Stimulated activated naive CD8-positive, alpha-beta T cell treated with anti-CD3 and anti-CD28 coated beads, Interleukin-15, Interleukin-2, amounts not matched to agents 100 U/mL and 50 U/mL, for 24 hours (primary cell): Measurements from ENCODE around the gene OPRM1.
"Not testable (repeated sequence)": the region's sequence is repeated elsewhere in the genome, so short reads cannot be mapped to it uniquely, and the experiment has no call there.

Experiments
- ATAC-seq: fragments of 150-1000 bp; cut with Tn5 transposase; one replicate; pipeline ENCODE4 v1.10.0; 2021
- DNase-seq: peaks from one replicate; pipeline ENCODE4 v3.0.0; 2021

Gene OPRM1

GRCh38 chr6:154241061-154241460 is 202.0 kb downstream of the OPRM1 start:
- peak; percentile 30 for ATAC-seq
- not testable (repeated sequence) for DNase-seq

DNA sequence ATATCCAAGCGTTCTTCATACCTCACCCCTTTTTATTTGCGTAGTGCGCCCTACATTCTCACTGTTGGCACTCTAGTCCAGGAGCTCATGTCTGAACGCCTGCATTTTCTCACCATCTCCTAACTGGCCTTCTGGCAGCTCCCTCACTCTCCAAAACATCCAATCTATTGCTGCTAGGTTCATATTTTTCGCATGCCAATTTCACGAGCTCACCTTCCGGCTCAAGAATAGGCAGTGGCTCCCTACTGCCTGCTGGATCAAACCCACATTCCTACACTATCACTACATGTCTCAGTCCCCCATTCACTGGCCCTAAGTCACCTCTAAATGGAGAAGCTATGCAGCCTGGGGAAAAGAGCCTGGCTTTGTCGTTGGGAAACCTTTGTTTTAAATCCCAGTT is 202.5 kb downstream of the OPRM1 start:
- no peak for ATAC-seq
- no peak for DNase-seq

DNA sequence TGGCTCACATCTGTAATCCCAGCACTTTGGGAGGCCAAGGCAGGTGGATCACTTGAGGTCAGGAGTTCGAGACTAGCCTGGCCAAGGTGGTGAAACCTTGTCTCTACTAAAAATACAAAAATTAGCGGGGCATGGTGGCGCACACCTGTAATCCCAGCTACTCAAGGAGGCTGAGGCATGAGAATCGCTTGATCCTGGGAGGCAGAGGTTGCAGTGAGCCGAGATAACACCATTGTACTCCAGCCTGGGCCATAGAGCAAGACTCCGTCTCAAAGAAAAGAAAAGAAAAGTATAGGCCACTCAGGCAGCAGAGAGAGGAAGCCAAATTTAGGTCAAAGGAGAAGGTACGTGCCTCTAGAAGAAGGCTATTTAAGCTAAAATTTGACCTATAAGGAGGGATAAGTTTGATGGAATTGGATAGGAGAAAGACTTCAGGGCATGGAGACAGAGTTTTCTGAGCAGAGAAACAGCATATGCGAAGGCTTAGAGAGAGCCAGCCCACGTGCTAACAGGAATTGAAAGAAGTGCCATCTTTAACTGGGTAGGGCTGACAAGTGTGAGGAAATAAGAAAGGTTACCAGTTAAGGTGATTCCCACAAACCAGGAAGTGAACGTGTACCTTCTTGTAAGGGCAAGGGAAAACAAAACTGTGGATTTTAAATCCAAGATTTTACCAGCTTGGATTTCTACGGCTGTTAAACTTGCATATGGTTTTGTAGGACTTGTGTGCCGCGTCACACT is 203.7 kb downstream of the OPRM1 start:
- DNase-seq (no peak), ATAC-seq (no peak)

- DNase-seq (no peak), ATAC-seq (no peak)
These were observed 205.0 kb downstream of the OPRM1 start for GRCh38 chr6:154243793-154244750.

DNA sequence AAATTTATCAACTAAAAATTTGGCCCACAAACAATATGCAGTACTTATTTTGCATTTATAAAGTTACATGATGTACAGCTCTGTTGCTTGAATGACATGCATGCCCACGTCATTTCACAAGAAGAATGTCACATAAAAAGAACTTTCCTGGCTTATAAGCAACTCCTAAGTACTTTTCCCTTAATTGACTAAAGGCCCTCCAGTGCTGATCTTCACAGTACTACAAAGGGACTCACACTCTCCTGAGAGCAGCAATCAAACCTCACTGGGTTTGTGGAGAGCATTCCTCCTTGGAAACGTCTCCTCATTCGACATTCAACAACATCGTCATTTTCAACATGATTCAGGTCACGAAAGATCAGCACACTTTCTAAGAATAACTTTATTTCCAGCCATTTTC is 206.5 kb downstream of the OPRM1 start:
- no peak for ATAC-seq
- DNase-seq = no peak

DNA sequence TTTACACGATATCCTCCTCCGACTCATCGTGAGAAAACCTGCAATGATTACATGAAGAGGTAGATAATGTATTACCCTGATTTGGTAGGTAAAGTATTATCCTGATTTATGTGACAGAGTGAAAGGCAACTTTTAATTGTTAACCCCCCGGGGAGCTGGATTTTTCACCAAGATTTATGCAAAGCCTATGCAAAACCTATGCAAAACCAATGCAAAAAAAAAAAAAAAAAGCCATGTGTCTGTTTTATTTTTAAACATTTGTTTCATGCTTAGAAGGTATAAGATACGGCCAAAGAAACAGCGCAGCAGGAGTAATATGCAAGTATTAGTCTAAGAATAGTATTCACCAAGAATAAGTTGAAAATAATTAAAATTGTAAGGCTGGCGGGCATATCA is 207.7 kb downstream of the OPRM1 start:
- ATAC-seq (no peak), DNase-seq (no peak)

DNA sequence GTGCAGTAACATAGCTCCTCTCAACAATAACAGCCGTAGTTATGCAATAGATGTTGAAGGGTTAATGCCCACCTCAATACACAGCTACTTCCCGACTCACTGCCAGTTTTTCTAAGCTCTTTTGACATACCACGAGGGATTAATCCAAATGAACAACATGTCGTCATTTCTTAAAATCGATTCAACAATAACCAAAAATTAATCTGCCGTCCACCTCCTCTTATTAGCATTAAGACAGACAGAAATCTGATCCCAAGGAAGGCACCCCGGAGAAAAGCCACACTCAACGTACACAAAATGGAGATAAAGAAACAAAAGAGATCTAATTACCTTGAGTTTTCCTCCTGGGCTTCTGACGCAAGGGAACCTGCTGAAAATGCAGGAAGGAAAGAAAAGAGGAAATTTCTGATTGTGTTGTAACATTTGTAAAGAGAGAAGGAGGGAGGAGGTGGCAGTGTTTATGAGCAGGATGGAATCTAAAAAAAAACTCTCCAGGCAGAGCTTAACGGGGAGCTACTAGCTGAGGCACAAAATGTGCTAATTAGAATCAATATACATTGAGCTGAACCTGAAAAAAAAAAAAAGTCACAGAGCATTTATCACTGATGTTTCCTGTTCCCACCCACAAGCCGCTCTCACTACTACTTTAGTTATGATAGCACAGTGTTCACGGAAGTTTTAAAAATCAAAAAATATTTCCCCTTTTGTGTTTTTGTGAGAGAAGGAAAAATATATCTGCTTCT is 208.2 kb downstream of the OPRM1 start:
- ATAC-seq = peak; percentile 67
- DNase-seq = no peak

- DNase-seq = peak; percentile 41
These were observed 210.7 kb downstream of the OPRM1 start for GRCh38 chr6:154249499-154250298.

DNA sequence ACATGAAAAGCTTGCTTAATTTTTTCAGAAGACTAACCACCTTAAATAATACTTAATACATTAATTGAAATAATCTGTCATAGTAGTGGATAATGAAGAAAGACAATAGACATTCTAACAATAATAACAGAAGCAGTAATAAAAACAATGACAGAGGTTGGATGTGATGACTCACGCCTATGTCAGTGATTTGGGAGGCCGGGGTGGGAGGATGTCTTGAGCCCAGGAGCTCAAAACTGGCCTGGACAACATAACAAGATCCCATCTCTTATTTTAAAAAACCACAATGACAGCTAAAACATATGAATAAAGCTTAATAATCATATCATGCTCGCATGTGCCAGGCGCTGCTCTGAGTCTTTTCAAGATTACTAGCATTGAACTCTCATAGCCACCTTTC is 212.1 kb downstream of the OPRM1 start:
- ATAC-seq (no peak), DNase-seq (no peak)

More at GRCh38 chr6:154249499-154250298, 210.7 kb downstream of the OPRM1 start:
- ATAC-seq = peak; percentile 29

DNA sequence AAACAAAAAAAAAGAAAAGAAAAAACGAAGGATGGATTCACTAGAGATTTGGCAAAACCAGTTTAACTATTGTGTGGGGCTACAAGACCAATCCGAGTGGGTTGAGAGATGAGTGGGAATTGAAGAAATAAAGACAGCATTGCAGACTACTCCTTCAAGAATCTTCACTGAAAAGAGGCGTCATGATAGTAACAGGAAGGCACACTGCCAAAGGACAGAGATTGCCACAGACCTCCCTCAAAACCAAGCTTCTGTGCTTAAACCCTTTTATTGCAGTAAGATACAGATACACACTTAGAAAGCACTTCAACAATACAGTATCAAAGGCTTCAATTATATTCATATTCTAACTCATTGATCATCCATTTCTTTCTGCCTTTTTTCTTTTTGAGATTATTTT is 213.6 kb downstream of the OPRM1 start:
- no peak for DNase-seq

GRCh38 chr6:154257067-154257466 is 218.0 kb downstream of the OPRM1 start:
- DNase-seq = no peak
- ATAC-seq = no peak

More for the DNA sequence above, 213.6 kb downstream of the OPRM1 start:
- no peak for ATAC-seq

GRCh38 chr6:154258064-154258757 is 219.2 kb downstream of the OPRM1 start:
- DNase-seq = no peak

DNA sequence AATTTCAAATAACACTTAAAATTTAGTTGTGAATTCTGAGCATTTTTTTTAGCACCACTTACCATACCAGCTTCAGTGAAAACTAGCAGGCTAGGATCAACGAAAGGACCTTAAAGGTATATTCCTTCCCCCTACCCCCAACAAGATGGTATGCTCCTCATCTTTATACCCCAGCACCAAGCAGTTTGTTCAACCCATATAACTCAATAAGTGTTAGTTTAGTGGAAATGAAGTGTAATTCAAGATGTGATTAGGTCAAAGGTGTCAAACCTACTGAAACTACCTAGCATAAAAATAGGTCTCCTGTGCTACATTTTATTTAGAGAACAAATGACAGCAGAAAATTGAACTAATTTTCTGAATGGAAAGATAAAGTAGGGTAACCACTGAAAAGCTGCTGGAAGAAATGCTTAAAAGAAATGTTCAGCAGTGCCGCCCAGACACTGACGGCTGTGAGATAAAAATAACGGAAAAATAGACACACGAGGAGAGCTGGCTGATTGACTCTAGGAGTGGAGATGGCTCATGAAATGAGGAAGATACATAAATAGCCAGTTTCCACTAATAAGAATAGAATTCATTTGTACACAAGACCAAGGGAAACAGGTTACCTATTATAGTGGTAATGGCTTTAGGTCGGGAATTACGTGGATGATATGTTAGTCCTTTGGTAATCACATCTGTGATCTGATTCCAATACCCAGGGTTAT is 222.8 kb downstream of the OPRM1 start:
- no peak for ATAC-seq
- no peak for DNase-seq

More at GRCh38 chr6:154258064-154258757, 219.2 kb downstream of the OPRM1 start:
- peak; percentile 76 for ATAC-seq

GRCh38 chr6:154266560-154267099 is 227.6 kb downstream of the OPRM1 start:
- ATAC-seq (peak; percentile 78), DNase-seq (no peak)

- peak; percentile 20 for ATAC-seq
- DNase-seq = no peak
These were observed 228.6 kb downstream of the OPRM1 start for GRCh38 chr6:154267508-154268106.

- DNase-seq = no peak
- no peak for ATAC-seq
These were observed 229.4 kb downstream of the OPRM1 start for GRCh38 chr6:154268486-154268885.

GRCh38 chr6:154274168-154274567 is 235.1 kb downstream of the OPRM1 start:
- DNase-seq = no peak
- ATAC-seq = no peak

- DNase-seq (no peak), ATAC-seq (peak; percentile 73)
These were observed 238.0 kb downstream of the OPRM1 start for GRCh38 chr6:154276810-154277628.

GRCh38 chr6:154277629-154278017 is 238.6 kb downstream of the OPRM1 start:
- ATAC-seq (peak; percentile 82), DNase-seq (peak; percentile 36)
